HepG2 (cell line): Measurements from ENCODE around the gene VAV2. TPM values are rescaled to one million over a fixed set of nuclear protein-coding genes. Genes with fewer than 3 reads are reported as not detected.

Experiments
- MED8 ChIP-seq: sonication (generic); formaldehyde crosslinking; IDR thresholded peaks from 2 replicates; pipeline ENCODE4 v1.8.1; 2023; ENCODE audit warnings: mild to moderate bottlenecking, missing genetic modification reagents; ENCODE audit not compliant: insufficient replicate concordance
- SP140L ChIP-seq: sonication (generic); formaldehyde crosslinking; IDR thresholded peaks from 2 replicates; pipeline ENCODE4 v1.4.0; 2020; ENCODE audit warnings: missing genetic modification reagents, borderline replicate concordance
- SRF ChIP-seq: IDR thresholded peaks from 2 replicates; pipeline ENCODE4 v1.6.1; 2011; ENCODE audit warnings: mild to moderate bottlenecking, low read depth, low read length, moderate library complexity
- TCF7 ChIP-seq: sonication (generic); IDR thresholded peaks from 2 replicates; pipeline ENCODE4 v1.6.1; 2016; ENCODE audit warnings: antibody characterized with exemption, low read depth
- ZFP41 ChIP-seq: sonication (generic); formaldehyde crosslinking; IDR thresholded peaks from 2 replicates; pipeline ENCODE4 v1.4.0; 2020; ENCODE audit warnings: mild to moderate bottlenecking, missing genetic modification reagents, borderline replicate concordance
- polyA plus RNA-seq, 8 experiments: library from polyadenylated mRNA; depleted of rRNA in 3 of 8; stranded (reverse) in 7 of 8; unstranded in 1 of 8; fragments of >200 nt; fragmentation: Illumina TruSeq in 4 of 8; extraction: Trizol in 4 of 8; gene quantifications; 2 replicates each; pipeline versions ENCODE4 v1.2.1 to v1.2.3, GENCODE V29; 2011 to 2016; ENCODE audit warnings: low read depth in 4 of 8, missing spikeins in 1 of 8, mixed read lengths in 1 of 8; ENCODE audit not compliant: insufficient read depth in 1 of 8
- total RNA-seq, 5 experiments: library from RNA; depleted of rRNA; stranded (reverse); fragments of >200 nt; fragmentation: Illumina TruSeq; extraction: Trizol; gene quantifications; 2 replicates each; pipeline ENCODE4 v1.2.3, GENCODE V29; 2016; ENCODE audit warnings: low read depth in 1 of 5
- TF ChIP-seq, protein P1 (sequence below): IDR thresholded peaks from 2 replicates; pipeline ENCODE4 v1.6.1; 2018; ENCODE audit warnings: missing genetic modification reagents, mild to moderate bottlenecking, missing compliant biosample characterization
- TF ChIP-seq, protein P2 (sequence below): sonication (generic); formaldehyde crosslinking; IDR thresholded peaks from 2 replicates; pipeline ENCODE4 v1.4.0; 2020; ENCODE audit warnings: mild to moderate bottlenecking, missing genetic modification reagents
- TF ChIP-seq, protein P3 (sequence below): sonication (generic); formaldehyde crosslinking; IDR thresholded peaks from 2 replicates; pipeline ENCODE4 v1.4.0; 2020; ENCODE audit warnings: low read depth, missing genetic modification reagents
- TF ChIP-seq, protein P4 (sequence below): IDR thresholded peaks from 2 replicates; pipeline ENCODE4 v1.4.0; 2020; ENCODE audit warnings: mild to moderate bottlenecking, missing genetic modification reagents
- TF ChIP-seq, protein P5 (sequence below): sonication (generic); formaldehyde crosslinking; IDR thresholded peaks from 2 replicates; pipeline ENCODE4 v1.5.0; 2020; ENCODE audit warnings: mild to moderate bottlenecking, missing genetic modification reagents

Gene VAV2
- total and polyA plus RNA-seq, 2 of the 13 experiments (the other 11 are each of a cell fraction or from before 2014, with no cell fraction given), result 22.5 to 22.9 TPM

DNA sequence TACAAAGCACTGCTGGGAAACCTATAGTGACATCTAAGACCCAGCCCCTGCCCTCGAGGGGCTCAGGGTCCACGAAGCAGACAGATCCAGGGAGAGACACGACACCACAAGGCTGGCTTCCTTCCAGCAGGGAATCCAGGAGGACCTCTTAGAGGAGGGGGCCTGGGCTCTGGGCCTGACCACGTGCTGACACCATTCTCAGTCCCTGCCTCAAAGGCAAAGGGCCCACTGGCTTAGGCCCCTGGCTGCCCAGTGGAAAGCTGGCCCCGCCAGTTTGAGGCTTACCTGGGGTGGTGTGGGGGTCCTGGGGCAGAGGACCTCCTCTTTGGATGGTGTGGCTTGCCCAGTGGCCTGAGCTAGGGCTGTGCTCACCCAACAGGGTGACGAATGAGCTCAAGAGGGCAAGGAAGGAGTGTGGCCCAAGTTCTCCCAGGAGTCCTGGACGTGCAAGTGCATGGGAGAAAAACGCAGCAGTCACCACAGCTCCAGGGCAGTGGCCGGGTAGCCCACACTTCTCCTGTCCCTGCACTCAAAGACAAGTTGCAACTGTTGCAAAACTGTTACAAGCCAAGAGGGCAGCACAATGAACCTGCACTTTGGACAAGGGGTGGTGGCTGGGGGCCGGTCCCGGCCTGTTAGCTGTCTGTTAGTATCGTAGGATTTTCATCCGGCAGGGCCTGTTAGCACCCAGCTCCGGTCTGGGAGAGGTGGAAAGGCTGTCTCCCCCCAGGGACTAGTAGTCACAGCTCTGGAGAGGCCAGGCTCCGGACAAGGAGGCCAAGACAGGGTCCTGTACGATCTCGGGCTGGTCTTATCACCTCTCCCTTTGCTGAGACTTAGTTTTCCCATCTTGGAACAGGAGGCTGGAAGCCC lies 252.5 kb downstream of the VAV2 start (continued):
- TF ChIP-seq SP140L (CRISPR knock-in tag), result no peak
- no peak for TF ChIP-seq ZFP41 (CRISPR knock-in tag)
- TF ChIP-seq MED8, result peak; percentile 55
- TF ChIP-seq, protein P1, sequence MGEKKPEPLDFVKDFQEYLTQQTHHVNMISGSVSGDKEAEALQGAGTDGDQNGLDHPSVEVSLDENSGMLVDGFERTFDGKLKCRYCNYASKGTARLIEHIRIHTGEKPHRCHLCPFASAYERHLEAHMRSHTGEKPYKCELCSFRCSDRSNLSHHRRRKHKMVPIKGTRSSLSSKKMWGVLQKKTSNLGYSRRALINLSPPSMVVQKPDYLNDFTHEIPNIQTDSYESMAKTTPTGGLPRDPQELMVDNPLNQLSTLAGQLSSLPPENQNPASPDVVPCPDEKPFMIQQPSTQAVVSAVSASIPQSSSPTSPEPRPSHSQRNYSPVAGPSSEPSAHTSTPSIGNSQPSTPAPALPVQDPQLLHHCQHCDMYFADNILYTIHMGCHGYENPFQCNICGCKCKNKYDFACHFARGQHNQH, result peak; percentile 90
- no peak for TF ChIP-seq SRF
- TF ChIP-seq, protein P2, sequence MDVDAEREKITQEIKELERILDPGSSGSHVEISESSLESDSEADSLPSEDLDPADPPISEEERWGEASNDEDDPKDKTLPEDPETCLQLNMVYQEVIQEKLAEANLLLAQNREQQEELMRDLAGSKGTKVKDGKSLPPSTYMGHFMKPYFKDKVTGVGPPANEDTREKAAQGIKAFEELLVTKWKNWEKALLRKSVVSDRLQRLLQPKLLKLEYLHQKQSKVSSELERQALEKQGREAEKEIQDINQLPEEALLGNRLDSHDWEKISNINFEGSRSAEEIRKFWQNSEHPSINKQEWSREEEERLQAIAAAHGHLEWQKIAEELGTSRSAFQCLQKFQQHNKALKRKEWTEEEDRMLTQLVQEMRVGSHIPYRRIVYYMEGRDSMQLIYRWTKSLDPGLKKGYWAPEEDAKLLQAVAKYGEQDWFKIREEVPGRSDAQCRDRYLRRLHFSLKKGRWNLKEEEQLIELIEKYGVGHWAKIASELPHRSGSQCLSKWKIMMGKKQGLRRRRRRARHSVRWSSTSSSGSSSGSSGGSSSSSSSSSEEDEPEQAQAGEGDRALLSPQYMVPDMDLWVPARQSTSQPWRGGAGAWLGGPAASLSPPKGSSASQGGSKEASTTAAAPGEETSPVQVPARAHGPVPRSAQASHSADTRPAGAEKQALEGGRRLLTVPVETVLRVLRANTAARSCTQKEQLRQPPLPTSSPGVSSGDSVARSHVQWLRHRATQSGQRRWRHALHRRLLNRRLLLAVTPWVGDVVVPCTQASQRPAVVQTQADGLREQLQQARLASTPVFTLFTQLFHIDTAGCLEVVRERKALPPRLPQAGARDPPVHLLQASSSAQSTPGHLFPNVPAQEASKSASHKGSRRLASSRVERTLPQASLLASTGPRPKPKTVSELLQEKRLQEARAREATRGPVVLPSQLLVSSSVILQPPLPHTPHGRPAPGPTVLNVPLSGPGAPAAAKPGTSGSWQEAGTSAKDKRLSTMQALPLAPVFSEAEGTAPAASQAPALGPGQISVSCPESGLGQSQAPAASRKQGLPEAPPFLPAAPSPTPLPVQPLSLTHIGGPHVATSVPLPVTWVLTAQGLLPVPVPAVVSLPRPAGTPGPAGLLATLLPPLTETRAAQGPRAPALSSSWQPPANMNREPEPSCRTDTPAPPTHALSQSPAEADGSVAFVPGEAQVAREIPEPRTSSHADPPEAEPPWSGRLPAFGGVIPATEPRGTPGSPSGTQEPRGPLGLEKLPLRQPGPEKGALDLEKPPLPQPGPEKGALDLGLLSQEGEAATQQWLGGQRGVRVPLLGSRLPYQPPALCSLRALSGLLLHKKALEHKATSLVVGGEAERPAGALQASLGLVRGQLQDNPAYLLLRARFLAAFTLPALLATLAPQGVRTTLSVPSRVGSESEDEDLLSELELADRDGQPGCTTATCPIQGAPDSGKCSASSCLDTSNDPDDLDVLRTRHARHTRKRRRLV, result no peak
- TF ChIP-seq, protein P3, sequence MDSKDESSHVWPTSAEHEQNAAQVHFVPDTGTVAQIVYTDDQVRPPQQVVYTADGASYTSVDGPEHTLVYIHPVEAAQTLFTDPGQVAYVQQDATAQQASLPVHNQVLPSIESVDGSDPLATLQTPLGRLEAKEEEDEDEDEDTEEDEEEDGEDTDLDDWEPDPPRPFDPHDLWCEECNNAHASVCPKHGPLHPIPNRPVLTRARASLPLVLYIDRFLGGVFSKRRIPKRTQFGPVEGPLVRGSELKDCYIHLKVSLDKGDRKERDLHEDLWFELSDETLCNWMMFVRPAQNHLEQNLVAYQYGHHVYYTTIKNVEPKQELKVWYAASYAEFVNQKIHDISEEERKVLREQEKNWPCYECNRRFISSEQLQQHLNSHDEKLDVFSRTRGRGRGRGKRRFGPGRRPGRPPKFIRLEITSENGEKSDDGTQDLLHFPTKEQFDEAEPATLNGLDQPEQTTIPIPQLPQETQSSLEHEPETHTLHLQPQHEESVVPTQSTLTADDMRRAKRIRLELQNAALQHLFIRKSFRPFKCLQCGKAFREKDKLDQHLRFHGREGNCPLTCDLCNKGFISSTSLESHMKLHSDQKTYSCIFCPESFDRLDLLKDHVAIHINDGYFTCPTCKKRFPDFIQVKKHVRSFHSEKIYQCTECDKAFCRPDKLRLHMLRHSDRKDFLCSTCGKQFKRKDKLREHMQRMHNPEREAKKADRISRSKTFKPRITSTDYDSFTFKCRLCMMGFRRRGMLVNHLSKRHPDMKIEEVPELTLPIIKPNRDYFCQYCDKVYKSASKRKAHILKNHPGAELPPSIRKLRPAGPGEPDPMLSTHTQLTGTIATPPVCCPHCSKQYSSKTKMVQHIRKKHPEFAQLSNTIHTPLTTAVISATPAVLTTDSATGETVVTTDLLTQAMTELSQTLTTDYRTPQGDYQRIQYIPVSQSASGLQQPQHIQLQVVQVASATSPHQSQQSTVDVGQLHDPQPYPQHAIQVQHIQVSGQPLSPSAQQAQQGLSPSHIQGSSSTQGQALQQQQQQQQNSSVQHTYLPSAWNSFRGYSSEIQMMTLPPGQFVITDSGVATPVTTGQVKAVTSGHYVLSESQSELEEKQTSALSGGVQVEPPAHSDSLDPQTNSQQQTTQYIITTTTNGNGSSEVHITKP (CRISPR knock-in tag), result peak; percentile 81
- peak; percentile 23; the same call in 1 of the 2 replicates for TF ChIP-seq TCF7
- TF ChIP-seq, protein P4, sequence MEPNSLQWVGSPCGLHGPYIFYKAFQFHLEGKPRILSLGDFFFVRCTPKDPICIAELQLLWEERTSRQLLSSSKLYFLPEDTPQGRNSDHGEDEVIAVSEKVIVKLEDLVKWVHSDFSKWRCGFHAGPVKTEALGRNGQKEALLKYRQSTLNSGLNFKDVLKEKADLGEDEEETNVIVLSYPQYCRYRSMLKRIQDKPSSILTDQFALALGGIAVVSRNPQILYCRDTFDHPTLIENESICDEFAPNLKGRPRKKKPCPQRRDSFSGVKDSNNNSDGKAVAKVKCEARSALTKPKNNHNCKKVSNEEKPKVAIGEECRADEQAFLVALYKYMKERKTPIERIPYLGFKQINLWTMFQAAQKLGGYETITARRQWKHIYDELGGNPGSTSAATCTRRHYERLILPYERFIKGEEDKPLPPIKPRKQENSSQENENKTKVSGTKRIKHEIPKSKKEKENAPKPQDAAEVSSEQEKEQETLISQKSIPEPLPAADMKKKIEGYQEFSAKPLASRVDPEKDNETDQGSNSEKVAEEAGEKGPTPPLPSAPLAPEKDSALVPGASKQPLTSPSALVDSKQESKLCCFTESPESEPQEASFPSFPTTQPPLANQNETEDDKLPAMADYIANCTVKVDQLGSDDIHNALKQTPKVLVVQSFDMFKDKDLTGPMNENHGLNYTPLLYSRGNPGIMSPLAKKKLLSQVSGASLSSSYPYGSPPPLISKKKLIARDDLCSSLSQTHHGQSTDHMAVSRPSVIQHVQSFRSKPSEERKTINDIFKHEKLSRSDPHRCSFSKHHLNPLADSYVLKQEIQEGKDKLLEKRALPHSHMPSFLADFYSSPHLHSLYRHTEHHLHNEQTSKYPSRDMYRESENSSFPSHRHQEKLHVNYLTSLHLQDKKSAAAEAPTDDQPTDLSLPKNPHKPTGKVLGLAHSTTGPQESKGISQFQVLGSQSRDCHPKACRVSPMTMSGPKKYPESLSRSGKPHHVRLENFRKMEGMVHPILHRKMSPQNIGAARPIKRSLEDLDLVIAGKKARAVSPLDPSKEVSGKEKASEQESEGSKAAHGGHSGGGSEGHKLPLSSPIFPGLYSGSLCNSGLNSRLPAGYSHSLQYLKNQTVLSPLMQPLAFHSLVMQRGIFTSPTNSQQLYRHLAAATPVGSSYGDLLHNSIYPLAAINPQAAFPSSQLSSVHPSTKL (CRISPR knock-in tag), result peak; percentile 80
- TF ChIP-seq, protein P5, sequence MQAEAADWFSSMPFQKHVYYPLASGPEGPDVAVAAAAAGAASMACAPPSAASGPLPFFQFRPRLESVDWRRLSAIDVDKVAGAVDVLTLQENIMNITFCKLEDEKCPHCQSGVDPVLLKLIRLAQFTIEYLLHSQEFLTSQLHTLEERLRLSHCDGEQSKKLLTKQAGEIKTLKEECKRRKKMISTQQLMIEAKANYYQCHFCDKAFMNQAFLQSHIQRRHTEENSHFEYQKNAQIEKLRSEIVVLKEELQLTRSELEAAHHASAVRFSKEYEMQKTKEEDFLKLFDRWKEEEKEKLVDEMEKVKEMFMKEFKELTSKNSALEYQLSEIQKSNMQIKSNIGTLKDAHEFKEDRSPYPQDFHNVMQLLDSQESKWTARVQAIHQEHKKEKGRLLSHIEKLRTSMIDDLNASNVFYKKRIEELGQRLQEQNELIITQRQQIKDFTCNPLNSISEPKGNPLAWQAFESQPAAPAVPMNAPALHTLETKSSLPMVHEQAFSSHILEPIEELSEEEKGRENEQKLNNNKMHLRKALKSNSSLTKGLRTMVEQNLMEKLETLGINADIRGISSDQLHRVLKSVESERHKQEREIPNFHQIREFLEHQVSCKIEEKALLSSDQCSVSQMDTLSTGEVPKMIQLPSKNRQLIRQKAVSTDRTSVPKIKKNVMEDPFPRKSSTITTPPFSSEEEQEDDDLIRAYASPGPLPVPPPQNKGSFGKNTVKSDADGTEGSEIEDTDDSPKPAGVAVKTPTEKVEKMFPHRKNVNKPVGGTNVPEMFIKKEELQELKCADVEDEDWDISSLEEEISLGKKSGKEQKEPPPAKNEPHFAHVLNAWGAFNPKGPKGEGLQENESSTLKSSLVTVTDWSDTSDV (CRISPR knock-in tag), result peak; percentile 81; the same call in 1 of the 2 replicates
